Mucosa of descending colon (tissue), 3 donors: ENCODE results near the gene TMEM255B. TPM values are rescaled to one million over a fixed set of nuclear protein-coding genes. Genes with fewer than 3 reads are reported as not detected.

Experiments
- ATAC-seq: fragments of 200-7000 bp; cut with Tn5 transposase; one replicate; pipeline ENCODE4 v1.9.1; 2020; ENCODE audit warnings: mild to moderate bottlenecking, moderate library complexity
- DNase-seq, 3 donors: peaks; one replicate each; pipeline ENCODE4 v3.0.0-alpha.2; 2020
- H3K36me3 ChIP-seq: fragments of 200-600 bp; one replicate; pipeline ENCODE4 v1.8.0; 2021; ENCODE audit warnings: low read depth, mild to moderate bottlenecking
- H3K4me1 ChIP-seq: fragments of 200-600 bp; one replicate; pipeline ENCODE4 v1.8.0; 2021; ENCODE audit warnings: low read depth, mild to moderate bottlenecking
- H3K4me3 ChIP-seq: fragments of 200-600 bp; one replicate; pipeline ENCODE4 v1.8.0; 2021; ENCODE audit warnings: mild to moderate bottlenecking
- H3K9me3 ChIP-seq: fragments of 200-600 bp; one replicate; pipeline ENCODE4 v1.8.0; 2021; ENCODE audit warnings: mild to moderate bottlenecking
- intact Hi-C, 2 donors: fragments of 100-400 bp; cut with DNase I in 1 of 2; cut with micrococcal nuclease in 1 of 2; formaldehyde crosslinking; loops; one replicate each; pipeline versions ENCODE4 v1.11.0 to v1.11.1; 2022; cut with DNase I, micrococcal nuclease
- total RNA-seq, 3 donors: library from RNA; stranded (reverse); fragmentation: NEBNext Ultra II Directional in 2 of 3; extraction: Animal tissue kit (Norgen Biotek cat#: 25700) in 2 of 3; gene quantifications; one replicate each; pipeline versions ENCODE4 v1.2.1 to v1.2.4, GENCODE V29; 2021 to 2023
- TF ChIP-seq, protein P1 (sequence below): fragments of 200-600 bp; IDR thresholded peaks from one replicate; pipeline ENCODE4 v1.8.0; 2022; ENCODE audit warnings: antibody characterized with exemption, mild to moderate bottlenecking
- donor health status: DM: no; HTN: no; CAD: no; lungs with moderate emphysema.
- donor health status: DM: no; HTN: no; CAD: no.
- donor health status: DM: no; HTN: yes; CAD: no.

TMEM255B gene
- total RNA-seq, 3 donors from 2014 or later = 2.9 to 6.6 (median 6.3) TPM

DNA sequence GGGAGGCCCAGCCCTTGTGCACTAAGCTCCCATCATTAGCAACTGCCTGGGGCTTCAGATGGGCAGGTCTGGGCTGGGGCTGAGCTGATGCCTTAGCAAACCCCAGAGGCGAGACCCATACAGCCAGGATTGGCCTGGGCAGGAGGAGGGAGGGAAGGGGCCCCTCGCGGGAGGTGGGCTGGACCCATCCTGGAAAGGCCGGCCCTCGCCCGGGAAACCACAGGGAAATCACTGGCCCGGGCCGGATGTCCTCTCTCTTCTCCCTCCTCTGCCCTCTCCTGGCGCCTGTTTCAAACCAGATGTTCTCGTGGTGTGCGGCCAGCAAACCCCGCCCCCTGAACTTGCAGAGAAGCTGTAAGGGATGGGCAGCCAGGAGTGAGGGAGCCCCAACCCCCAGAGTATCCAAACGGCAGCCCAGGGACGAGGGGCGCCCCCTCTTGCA, 43.1 kb downstream of the TMEM255B start:
- no peaks in the 10 kb centered on the region for H3K36me3 ChIP-seq
- TF ChIP-seq, protein P1, sequence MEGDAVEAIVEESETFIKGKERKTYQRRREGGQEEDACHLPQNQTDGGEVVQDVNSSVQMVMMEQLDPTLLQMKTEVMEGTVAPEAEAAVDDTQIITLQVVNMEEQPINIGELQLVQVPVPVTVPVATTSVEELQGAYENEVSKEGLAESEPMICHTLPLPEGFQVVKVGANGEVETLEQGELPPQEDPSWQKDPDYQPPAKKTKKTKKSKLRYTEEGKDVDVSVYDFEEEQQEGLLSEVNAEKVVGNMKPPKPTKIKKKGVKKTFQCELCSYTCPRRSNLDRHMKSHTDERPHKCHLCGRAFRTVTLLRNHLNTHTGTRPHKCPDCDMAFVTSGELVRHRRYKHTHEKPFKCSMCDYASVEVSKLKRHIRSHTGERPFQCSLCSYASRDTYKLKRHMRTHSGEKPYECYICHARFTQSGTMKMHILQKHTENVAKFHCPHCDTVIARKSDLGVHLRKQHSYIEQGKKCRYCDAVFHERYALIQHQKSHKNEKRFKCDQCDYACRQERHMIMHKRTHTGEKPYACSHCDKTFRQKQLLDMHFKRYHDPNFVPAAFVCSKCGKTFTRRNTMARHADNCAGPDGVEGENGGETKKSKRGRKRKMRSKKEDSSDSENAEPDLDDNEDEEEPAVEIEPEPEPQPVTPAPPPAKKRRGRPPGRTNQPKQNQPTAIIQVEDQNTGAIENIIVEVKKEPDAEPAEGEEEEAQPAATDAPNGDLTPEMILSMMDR = no peak
- peak; percentile 60 for ATAC-seq

DNA sequence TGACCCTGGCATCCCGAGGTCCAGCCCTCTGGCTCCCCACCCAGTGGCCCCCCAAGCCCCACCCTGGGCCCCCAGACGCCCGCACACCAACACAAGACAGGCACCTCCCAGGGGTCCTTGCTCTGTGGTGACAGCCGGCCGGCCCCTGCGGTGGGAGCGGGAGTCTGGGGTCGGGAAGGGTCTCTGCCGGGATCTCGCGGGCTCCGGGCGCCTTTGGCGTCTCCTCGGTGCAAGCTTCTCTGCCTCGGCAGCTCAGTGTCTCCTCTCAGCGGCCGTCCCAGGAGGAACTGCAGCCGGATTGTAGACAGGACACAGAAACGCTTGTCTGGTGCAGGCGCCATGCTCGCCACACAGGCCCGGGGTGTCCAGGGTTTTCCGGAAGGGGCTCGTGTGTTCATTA, 43.7 kb downstream of the TMEM255B start:
- TF ChIP-seq, protein P1 = no peak
- Histone ChIP-seq H3K36me3 (no peaks in the 10 kb centered on the region), H3K9me3 (no peaks in the 10 kb centered on the region), H3K4me3 (no peak overlapping the region), H3K4me1 (no peaks in the 10 kb centered on the region)
- ATAC-seq (peak; percentile 40), DNase-seq (no peak)
- intact Hi-C loops = no loop called here

More for the DNA sequence above, 43.1 kb downstream of the TMEM255B start:
- intact Hi-C loops = no loop called here
- no peak overlapping the region for H3K4me3 ChIP-seq
- DNase-seq = peak in 2 of 3 donors; percentile 47 to 60
- no peaks in the 10 kb centered on the region for H3K4me1 ChIP-seq
- no peaks in the 10 kb centered on the region for H3K9me3 ChIP-seq

DNA sequence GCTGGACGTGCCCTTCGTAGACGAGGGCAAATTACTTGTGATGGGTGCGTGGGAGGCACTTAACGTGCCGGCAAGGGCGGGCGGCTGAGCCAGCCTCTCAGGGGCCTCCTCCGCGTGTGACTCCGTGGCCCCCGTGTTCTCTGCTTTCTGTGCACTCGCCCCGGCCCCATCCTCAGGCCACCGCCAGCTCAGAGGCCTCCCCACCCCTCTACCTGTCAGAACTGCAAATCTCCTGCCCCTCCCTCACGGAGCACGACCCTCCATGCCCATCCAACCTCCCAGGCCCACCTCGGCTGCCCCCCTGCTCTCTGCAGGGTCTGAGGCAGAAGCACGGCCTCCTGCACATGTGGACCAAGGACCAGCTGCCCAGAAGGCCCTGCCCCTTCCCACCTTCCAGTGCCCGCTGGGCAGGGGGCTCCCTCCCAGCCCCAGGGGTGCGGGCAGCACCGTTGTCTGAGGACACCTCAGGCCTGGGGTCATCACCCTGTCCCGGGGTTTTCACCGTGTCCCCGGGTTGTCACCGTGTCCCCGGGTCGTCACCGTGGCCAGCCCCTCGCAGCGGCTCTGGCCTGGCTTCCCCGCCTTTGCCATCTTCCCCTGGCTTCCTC, 44.5 kb downstream of the TMEM255B start:
- Histone ChIP-seq H3K9me3 (peaks cover 5% of the 10 kb centered on the region), H3K4me1 (no peaks in the 10 kb centered on the region), H3K36me3 (no peaks in the 10 kb centered on the region), H3K4me3 (no peak overlapping the region)
- TF ChIP-seq, protein P1 = no peak
- intact Hi-C loops = no loop called here
- ATAC-seq (no peak), DNase-seq (peak in 2 of 3 donors; percentile 12 to 40)

DNA sequence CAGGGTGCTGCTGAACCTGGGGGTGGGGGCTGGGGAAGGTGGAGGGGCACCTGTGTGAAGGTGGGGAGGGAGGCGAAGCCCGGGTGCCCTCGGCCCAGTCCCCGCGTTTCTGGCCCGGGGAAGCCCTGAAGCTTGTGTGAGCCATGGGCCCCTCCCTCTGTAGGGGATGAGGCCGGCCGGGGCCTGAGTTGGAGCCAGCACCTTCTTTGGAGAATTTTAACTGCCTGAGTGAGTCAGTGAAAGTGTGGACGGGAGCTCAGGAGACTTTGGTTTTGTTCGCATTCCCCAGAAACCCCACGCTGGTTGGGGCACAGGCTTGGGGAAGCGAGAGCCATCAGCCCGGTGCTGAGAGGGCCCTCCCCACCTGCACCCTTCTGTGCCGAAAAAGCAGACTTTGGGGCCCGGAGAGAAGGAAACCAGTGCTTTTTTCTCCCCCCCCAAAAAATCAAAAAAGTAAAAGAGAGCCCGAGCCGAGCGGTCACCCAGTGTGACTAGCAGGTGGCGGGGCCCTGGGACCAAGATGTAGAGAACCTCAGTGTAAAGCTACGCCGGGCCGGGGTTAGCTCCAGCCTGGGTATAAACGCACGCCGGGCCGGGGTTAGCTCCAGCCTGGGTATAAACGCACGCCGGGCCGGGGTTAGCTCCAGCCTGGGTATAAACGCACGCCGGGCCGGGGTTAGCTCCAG, 45.1 kb downstream of the TMEM255B start:
- H3K4me1 ChIP-seq = no peaks in the 10 kb centered on the region
- no peaks in the 10 kb centered on the region for H3K36me3 ChIP-seq
- ATAC-seq (no peak), DNase-seq (peak in 1 of 3 donors; percentile 14)
- no peak overlapping the region for H3K4me3 ChIP-seq
- H3K9me3 ChIP-seq = peaks cover 5% of the 10 kb centered on the region
- intact Hi-C loops = no loop called here
- TF ChIP-seq, protein P1 = no peak

DNA sequence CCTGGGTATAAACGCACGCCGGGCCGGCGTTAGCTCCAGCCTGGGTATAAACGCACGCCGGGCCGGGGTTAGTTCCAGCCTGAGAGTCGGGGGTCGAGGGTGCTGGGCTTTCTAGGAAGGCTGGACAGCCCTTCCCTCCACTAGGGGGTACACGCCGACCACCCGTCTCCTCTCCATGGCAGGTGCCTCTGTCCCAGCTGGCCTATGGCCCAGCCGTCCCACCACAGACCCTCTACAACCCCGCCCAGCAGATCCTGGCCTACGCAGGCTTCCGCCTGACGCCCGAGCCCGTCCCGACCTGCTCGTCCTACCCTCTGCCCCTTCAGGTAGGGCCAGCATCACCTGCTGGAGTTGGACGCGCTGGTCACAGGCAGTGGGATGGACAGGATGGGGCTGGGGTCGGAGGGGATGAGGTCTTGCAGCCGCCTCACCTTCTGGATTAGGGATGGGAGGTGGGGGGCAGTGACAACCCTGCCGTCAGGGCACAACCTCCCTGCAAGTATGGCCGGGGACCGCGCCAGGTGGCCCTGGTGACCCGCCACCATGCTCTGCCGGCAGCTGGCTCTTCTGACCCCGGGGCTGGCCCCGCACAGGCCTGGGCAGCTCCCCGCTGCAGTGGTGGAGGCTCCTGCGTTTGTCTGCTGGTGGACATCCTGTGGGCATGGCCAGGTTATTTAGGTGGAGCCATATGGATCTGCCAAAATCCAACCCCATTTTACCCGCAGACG, 45.8 kb downstream of the TMEM255B start:
- DNase-seq (peak in 1 of 3 donors; percentile 8), ATAC-seq (no peak)
- Histone ChIP-seq H3K4me3 (no peak overlapping the region), H3K36me3 (no peaks in the 10 kb centered on the region), H3K4me1 (no peaks in the 10 kb centered on the region), H3K9me3 (peaks cover 5% of the 10 kb centered on the region)
- TF ChIP-seq, protein P1 = no peak
- intact Hi-C loops = no loop called here
